AG10803 (cell line): ENCODE results near the gene CCDC27.

Experiments used
- DNase-seq: peaks from one replicate; pipeline ENCODE4 v3.0.0; 2010; ENCODE audit warnings: low read depth
- H3K4me3 ChIP-seq: 2 replicates; pipeline ENCODE4 v1.5.1; 2011; ENCODE audit warnings: mild to moderate bottlenecking, low read length, control low read depth
- CTCF ChIP-seq: conservative IDR thresholded peaks from 2 replicates; pipeline ENCODE4 v1.5.1; 2011; ENCODE audit warnings: mild to moderate bottlenecking, low read length, control low read depth, inconsistent platforms

The CCDC27 gene

GRCh38 chr1:3817821-3818597 lies 65.8 kb downstream of the CCDC27 start:
- DNase-seq = no peak
- no peak overlapping the region for H3K4me3 ChIP-seq
- TF ChIP-seq CTCF = no peak

GRCh38 chr1:3819771-3820200 lies 67.5 kb downstream of the CCDC27 start:
- TF ChIP-seq CTCF = no peak
- H3K4me3 ChIP-seq = no peak overlapping the region
- DNase-seq = no peak

- no peak for TF ChIP-seq CTCF
- H3K4me3 ChIP-seq = no peak overlapping the region
- DNase-seq = no peak
These were observed 68.1 kb downstream of the CCDC27 start for GRCh38 chr1:3820316-3820715.

GRCh38 chr1:3821004-3821403 lies 68.8 kb downstream of the CCDC27 start:
- H3K4me3 ChIP-seq = no peak overlapping the region
- DNase-seq = no peak
- no peak for TF ChIP-seq CTCF
